ENCODE measurements around the gene CMSS1. TPM values are rescaled to one million over a fixed set of nuclear protein-coding genes. Genes with fewer than 3 reads are reported as not detected.

CMSS1 gene
- total RNA-seq, 1 experiment from 2014 or later, result 117 TPM

- ChIA-PET CTCF (interaction anchor here (0.6 to 1.8 kb wide), 4 partner anchors 12 to 1729 kb away, joined by 3 to 6 read pairs (median 4); no protein-coding TSS in a partner anchor), POLR2A (interaction anchor here (1.0 to 1.6 kb wide), 4 partner anchors 8 to 15 kb away, joined by 3 to 6 read pairs (median 4); no protein-coding TSS in a partner anchor)
- Mint-ChIP-seq H3K4me1 (ENCODE audit: insufficient read depth, unreplicated experiment) (peaks cover 6% of the 10 kb centered on the region), H3K9me3 (ENCODE audit: unreplicated experiment) (no peaks in the 10 kb centered on the region), H3K27me3 (ENCODE audit: insufficient read depth, unreplicated experiment) (no peaks in the 10 kb centered on the region), H3K4me3 (ENCODE audit: unreplicated experiment) (no peak overlapping the region), H3K36me3 (ENCODE audit: insufficient read depth, unreplicated experiment) (no peaks in the 10 kb centered on the region), H3K27ac (ENCODE audit: low read depth, unreplicated experiment) (no peak overlapping the region)
- no peak for TF ChIP-seq CTCF (IDR thresholded peaks at IDR 0.05; ENCODE audit: unreplicated experiment)
- no TSS peak for BruUV-seq (replicated peaks)
- intact Hi-C loops (cut with micrococcal nuclease), result no loop called here
- DNase-seq (ENCODE audit: unreplicated experiment), result no peak
Measured at GRCh38 chr3:99952306-99952705, 134.6 kb downstream of the CMSS1 start.

- Mint-ChIP-seq H3K4me1 (ENCODE audit: insufficient read depth, unreplicated experiment) (peaks cover 2% of the 10 kb centered on the region), H3K27ac (ENCODE audit: low read depth, unreplicated experiment) (no peak overlapping the region), H3K27me3 (ENCODE audit: insufficient read depth, unreplicated experiment) (no peaks in the 10 kb centered on the region), H3K4me3 (ENCODE audit: unreplicated experiment) (no peak overlapping the region), H3K36me3 (ENCODE audit: insufficient read depth, unreplicated experiment) (no peaks in the 10 kb centered on the region), H3K9me3 (ENCODE audit: unreplicated experiment) (no peaks in the 10 kb centered on the region)
- CTCF ChIA-PET, result interaction anchor here (1.1 to 1.2 kb wide), 2 partner anchors 33 to 115 kb away, joined by 3 read pairs; no protein-coding TSS in a partner anchor
- POLR2A ChIA-PET, result interaction anchor here (0.6 to 1.5 kb wide), 2 partner anchors 13 to 389 kb away, joined by 3 read pairs; no protein-coding TSS in a partner anchor
- BruUV-seq (replicated peaks), result no TSS peak
- intact Hi-C loops (cut with micrococcal nuclease), result no loop called here
- TF ChIP-seq CTCF (IDR thresholded peaks at IDR 0.05; ENCODE audit: unreplicated experiment), result no peak
- no peak for DNase-seq (ENCODE audit: unreplicated experiment)
Measured at GRCh38 chr3:99953596-99953995, 135.9 kb downstream of the CMSS1 start.

GRCh38 chr3:99954914-99955644 lies 137.4 kb downstream of the CMSS1 start:
- Mint-ChIP-seq H3K4me1 (ENCODE audit: insufficient read depth, unreplicated experiment) (no peaks in the 10 kb centered on the region), H3K36me3 (ENCODE audit: insufficient read depth, unreplicated experiment) (no peaks in the 10 kb centered on the region), H3K27me3 (ENCODE audit: insufficient read depth, unreplicated experiment) (no peaks in the 10 kb centered on the region), H3K27ac (ENCODE audit: low read depth, unreplicated experiment) (no peak overlapping the region), H3K4me3 (ENCODE audit: unreplicated experiment) (no peak overlapping the region), H3K9me3 (ENCODE audit: unreplicated experiment) (no peaks in the 10 kb centered on the region)
- BruUV-seq (replicated peaks), result no TSS peak
- TF ChIP-seq CTCF (IDR thresholded peaks at IDR 0.05; ENCODE audit: unreplicated experiment), result no peak
- intact Hi-C loops (cut with micrococcal nuclease), result no loop called here
- POLR2A ChIA-PET, result interaction anchor here (0.8 kb wide), 1 partner anchor 16 kb away, joined by 3 read pairs; no protein-coding TSS in a partner anchor
- CTCF ChIA-PET, result no interaction called here
- no peak for DNase-seq (ENCODE audit: unreplicated experiment)

- H3K36me3 Mint-ChIP-seq (ENCODE audit: insufficient read depth, unreplicated experiment), result no peaks in the 10 kb centered on the region
- no peak for TF ChIP-seq CTCF (IDR thresholded peaks at IDR 0.05; ENCODE audit: unreplicated experiment)
- CTCF ChIA-PET, result interaction anchor here (0.5 kb wide), 1 partner anchor 202 kb away, joined by 3 read pairs; no protein-coding TSS in a partner anchor
- H3K9me3 Mint-ChIP-seq (ENCODE audit: unreplicated experiment), result no peaks in the 10 kb centered on the region
- no peak overlapping the region for H3K4me3 Mint-ChIP-seq (ENCODE audit: unreplicated experiment)
- H3K4me1 Mint-ChIP-seq (ENCODE audit: insufficient read depth, unreplicated experiment), result no peaks in the 10 kb centered on the region
- intact Hi-C loops (cut with micrococcal nuclease), result no loop called here
- POLR2A ChIA-PET, result no interaction called here
- BruUV-seq (replicated peaks), result no TSS peak
- no peak for DNase-seq (ENCODE audit: unreplicated experiment)
- no peaks in the 10 kb centered on the region for H3K27me3 Mint-ChIP-seq (ENCODE audit: insufficient read depth, unreplicated experiment)
- no peak overlapping the region for H3K27ac Mint-ChIP-seq (ENCODE audit: low read depth, unreplicated experiment)
Measured at GRCh38 chr3:99955773-99956562, 138.3 kb downstream of the CMSS1 start.

All from MCF 10A (cell line).